Tracheal epithelial cell (primary cell): ENCODE data around the gene PLPP2. TPM values are rescaled to one million over a fixed set of nuclear protein-coding genes. Genes with fewer than 3 reads are reported as not detected.

ENCODE experiments used
- total RNA-seq: library from RNA; depleted of rRNA; stranded (reverse); fragments of >200 nt; gene quantifications from 2 replicates; pipeline ENCODE4 v1.2.1, GENCODE V29; 2014

The PLPP2 gene
- total RNA-seq: 69.7 and 120 TPM in 2 replicates

DNA sequence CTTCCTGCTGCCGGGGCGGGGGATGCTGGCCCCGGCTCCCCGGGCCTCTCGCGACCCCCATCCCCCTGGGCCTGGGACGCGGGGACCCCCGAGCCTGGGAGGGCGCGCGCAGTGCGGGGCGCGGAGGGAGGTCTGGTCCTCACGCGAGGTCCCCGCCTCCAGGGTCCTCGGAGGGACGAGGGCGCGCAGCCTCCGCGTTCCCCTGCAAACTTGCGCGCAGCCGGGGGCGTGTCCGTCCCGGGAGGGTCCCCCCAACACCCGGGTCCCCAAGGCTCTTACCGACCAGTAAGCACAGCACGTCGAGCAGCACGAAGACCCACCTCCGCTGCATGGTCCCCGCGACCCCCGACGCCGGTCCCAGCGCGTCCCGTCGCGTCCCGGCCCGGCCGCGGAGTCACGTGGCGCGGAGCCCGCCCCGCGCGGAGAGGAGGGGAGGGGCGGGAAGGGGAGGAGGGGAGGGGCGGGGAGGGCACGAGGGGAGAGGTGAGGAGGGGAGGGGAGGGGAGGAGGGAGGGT, at the start of gene PLPP2:
Gene PLPP2, minus strand, starts transcription at position 398 of the 516 bp plus-strand sequence. Its CDS starts 67 bp downstream, at position 331.

Other genes with a start within 250 kb of the PLPP2 start
- under 0.01 TPM in 1 of 2 replicates, not detected in the other for gene OR4F17, start 184.3 kb downstream of the PLPP2 start, total RNA-seq
- 6.3 and 31.8 TPM in 2 replicates for gene MIER2, start 53.4 kb upstream of the PLPP2 start, total RNA-seq
- gene C2CD4C, start 117.7 kb upstream of the PLPP2 start, total RNA-seq: 0.48 and 1.7 TPM in 2 replicates
- gene SHC2, start 169.6 kb upstream of the PLPP2 start, total RNA-seq: 0.85 and 2.4 TPM in 2 replicates
- under 0.01 and 0.43 TPM in 2 replicates for gene MADCAM1, start 205.1 kb upstream of the PLPP2 start, total RNA-seq
- 19.8 and 40.7 TPM in 2 replicates for gene TPGS1, start 216.1 kb upstream of the PLPP2 start, total RNA-seq
- gene CDC34, start 240.4 kb upstream of the PLPP2 start, total RNA-seq: 111 and 129 TPM in 2 replicates